Lung (tissue), 12 donors: Measurements from ENCODE around the gene SUV39H1. TPM values are rescaled to one million over a fixed set of nuclear protein-coding genes. Genes with fewer than 3 reads are reported as not detected.

Experiments used
- ATAC-seq: fragments of 200-7000 bp; cut with Tn5 transposase; one replicate; pipeline ENCODE4 v1.9.1; 2020; ENCODE audit warnings: moderate number of reproducible peaks; ENCODE audit not compliant: insufficient read depth, low FRiP score
- DNase-seq, 3 donors: peaks; one replicate each; pipeline ENCODE4 v3.0.0-alpha.2; 2013 to 2017
- H3K27ac ChIP-seq, 2 donors: one replicate each; pipeline ENCODE4 v1.5.1; 2013; ENCODE audit warnings: mild to moderate bottlenecking in 2 of 2, moderate library complexity in 2 of 2, control low read depth in 1 of 2, inconsistent platforms in 1 of 2, low read depth in 1 of 2, low read length in 1 of 2
- H3K27me3 ChIP-seq, 3 donors: one replicate each; pipeline ENCODE4 v1.5.1; 2013; ENCODE audit warnings: low read length in 2 of 3; ENCODE audit not compliant: control insufficient read depth in 3 of 3, insufficient read depth in 3 of 3
- H3K36me3 ChIP-seq, 4 donors: one replicate each; pipeline ENCODE4 v1.5.1; 2013; ENCODE audit warnings: low read length in 4 of 4, mild to moderate bottlenecking in 1 of 4, moderate library complexity in 1 of 4; ENCODE audit not compliant: control insufficient read depth in 4 of 4, insufficient read depth in 4 of 4
- H3K4me1 ChIP-seq, 5 donors: one replicate each; pipeline ENCODE4 v1.5.1; 2013; ENCODE audit warnings: low read length in 5 of 5, mild to moderate bottlenecking in 2 of 5, moderate library complexity in 1 of 5; ENCODE audit not compliant: control insufficient read depth in 5 of 5, insufficient read depth in 5 of 5
- H3K4me3 ChIP-seq: one replicate; pipeline ENCODE4 v1.5.1; 2013; ENCODE audit warnings: mild to moderate bottlenecking, control low read depth, moderate library complexity
- H3K9ac ChIP-seq, 2 donors: one replicate each; pipeline ENCODE4 v1.5.1; 2013; ENCODE audit warnings: low read length in 2 of 2, control low read depth in 1 of 2; ENCODE audit not compliant: insufficient read depth in 1 of 2
- H3K9me3 ChIP-seq, 4 donors: one replicate each; pipeline ENCODE4 v1.5.1; 2013; ENCODE audit warnings: low read length in 3 of 4, mild to moderate bottlenecking in 1 of 4, moderate library complexity in 1 of 4; ENCODE audit not compliant: control insufficient read depth in 4 of 4, insufficient read depth in 3 of 4
- WGBS, 2 donors: extraction: QIAGEN DNeasy Blood & Tissue Kit; methylation state at CpG; one replicate each; pipeline ENCODE4 v1.1.7; 2013; 5-methylcytosine and 5-hydroxymethylcytosine counted together
- polyA plus RNA-seq, 2 donors: library from polyadenylated mRNA; stranded (reverse); fragments of 200-250 nt; gene quantifications; one replicate each; pipeline ENCODE4 v1.2.1, GENCODE V29; 2013
- total RNA-seq, 2 donors: library from RNA; depleted of rRNA in 1 of 2; stranded (reverse); fragments of >200 nt in 1 of 2; gene quantifications; one replicate each; pipeline ENCODE4 v1.2.1, GENCODE V29; 2014 to 2021
- TF ChIP-seq, protein P1 (sequence below): IDR thresholded peaks from 2 replicates; pipeline ENCODE4 v1.5.1; 2012; ENCODE audit warnings: mild to moderate bottlenecking; ENCODE audit errors: control extremely low read depth, extremely low read depth
- donor health status: control.
- donor health status: control.
- donor health status: Bipolar disorder and iron deficiency.
- donor health status: healthy.
- donor health status: DM: yes; HTN: yes; CAD: no.

The SUV39H1 gene
- total and polyA plus RNA-seq, 4 donors: 2.4 to 6.8 (median 4.1) TPM

DNA sequence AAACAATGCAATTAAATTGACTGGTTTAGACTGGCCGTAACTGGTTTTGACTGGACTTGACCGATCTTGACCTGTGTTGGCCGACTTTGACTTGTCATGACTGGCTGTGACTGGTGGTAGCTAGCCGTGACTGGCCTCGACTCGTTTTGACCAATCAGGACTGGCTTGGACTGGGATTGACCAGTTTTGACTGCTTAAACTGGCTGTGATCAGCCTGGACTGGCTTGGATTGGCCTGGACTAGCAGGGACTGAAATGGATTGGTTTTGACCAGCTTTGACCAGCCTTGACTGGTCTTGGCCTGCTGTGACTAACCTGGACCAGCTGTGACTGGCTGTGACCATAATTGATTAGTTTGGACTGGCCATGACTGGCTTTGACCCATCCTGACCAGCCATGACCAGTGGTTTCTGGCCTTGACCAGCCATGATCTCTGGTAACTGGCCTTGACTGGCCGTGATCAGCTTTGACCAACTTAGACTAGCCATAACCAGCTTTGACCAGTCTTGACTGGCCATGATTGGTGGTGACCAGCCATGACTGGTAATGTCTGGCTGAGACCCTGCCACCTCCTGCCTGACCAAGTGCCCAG is 13.1 kb downstream of the SUV39H1 start:
- no peak for DNase-seq
- Histone ChIP-seq H3K4me3 (no peak overlapping the region), H3K36me3 (peaks cover 0 to 9% (median 0%) of the 10 kb centered on the region in 4 donors), H3K9me3 (peaks cover 0 to 8% (median 0%) of the 10 kb centered on the region in 4 donors), H3K4me1 (no peaks in the 10 kb centered on the region), H3K9ac (no peak overlapping the region), H3K27me3 (peaks cover 0 to 2% (median 0%) of the 10 kb centered on the region in 3 donors), H3K27ac (no peak overlapping the region)
- TF ChIP-seq, protein P1, sequence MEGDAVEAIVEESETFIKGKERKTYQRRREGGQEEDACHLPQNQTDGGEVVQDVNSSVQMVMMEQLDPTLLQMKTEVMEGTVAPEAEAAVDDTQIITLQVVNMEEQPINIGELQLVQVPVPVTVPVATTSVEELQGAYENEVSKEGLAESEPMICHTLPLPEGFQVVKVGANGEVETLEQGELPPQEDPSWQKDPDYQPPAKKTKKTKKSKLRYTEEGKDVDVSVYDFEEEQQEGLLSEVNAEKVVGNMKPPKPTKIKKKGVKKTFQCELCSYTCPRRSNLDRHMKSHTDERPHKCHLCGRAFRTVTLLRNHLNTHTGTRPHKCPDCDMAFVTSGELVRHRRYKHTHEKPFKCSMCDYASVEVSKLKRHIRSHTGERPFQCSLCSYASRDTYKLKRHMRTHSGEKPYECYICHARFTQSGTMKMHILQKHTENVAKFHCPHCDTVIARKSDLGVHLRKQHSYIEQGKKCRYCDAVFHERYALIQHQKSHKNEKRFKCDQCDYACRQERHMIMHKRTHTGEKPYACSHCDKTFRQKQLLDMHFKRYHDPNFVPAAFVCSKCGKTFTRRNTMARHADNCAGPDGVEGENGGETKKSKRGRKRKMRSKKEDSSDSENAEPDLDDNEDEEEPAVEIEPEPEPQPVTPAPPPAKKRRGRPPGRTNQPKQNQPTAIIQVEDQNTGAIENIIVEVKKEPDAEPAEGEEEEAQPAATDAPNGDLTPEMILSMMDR: no peak
- ATAC-seq: no peak
- 90 to 98% methylated on average over 7 of the region's 7 CpGs for WGBS, 2 donors

DNA sequence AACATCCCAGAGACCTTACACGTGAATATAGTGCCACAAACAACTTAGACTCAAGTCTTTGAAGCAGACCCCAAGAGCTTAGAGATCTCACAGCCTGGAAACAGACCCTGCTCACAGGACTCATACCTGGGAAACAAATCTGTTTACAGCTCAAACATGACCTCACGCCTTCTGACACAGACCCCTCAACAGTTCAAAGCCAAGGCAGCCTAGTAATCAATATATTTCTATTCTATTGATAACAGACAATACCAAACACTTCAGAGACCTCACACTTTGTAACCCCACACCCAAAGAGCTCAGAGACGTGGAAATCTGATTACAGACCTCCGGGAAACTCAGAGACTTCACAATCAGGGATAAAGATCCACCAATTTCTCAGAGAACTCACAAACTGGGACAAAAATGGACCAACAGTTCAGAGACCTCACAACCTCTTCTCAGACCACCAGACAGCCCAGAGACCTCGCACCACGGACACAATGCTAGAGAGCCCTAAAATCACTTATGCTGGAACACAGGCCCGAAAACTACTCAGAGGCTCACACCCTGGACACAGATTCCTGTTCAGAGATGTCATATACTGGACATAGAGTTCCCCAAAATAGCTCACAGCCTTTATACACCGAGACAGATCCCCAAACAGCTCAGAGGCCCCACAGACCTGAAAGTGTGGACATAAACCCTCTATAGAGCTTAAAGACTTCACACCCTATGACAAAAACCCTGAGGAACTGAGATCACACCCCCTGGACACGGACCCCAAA is 14.8 kb downstream of the SUV39H1 start:
- Histone ChIP-seq H3K4me3 (no peak overlapping the region), H3K27me3 (peaks cover 0 to 2% (median 0%) of the 10 kb centered on the region in 3 donors), H3K9ac (no peak overlapping the region), H3K27ac (peak overlapping the region in 1 of 2 donors; percentile 70), H3K36me3 (peaks cover 0 to 5% (median 0%) of the 10 kb centered on the region in 4 donors), H3K4me1 (no peaks in the 10 kb centered on the region), H3K9me3 (peaks cover 0 to 6% (median 0%) of the 10 kb centered on the region in 4 donors)
- no peak for DNase-seq
- 65 to 90% methylated on average over 9 of the region's 9 CpGs for WGBS, 2 donors
- TF ChIP-seq, protein P1: no peak
- ATAC-seq: no peak

DNA sequence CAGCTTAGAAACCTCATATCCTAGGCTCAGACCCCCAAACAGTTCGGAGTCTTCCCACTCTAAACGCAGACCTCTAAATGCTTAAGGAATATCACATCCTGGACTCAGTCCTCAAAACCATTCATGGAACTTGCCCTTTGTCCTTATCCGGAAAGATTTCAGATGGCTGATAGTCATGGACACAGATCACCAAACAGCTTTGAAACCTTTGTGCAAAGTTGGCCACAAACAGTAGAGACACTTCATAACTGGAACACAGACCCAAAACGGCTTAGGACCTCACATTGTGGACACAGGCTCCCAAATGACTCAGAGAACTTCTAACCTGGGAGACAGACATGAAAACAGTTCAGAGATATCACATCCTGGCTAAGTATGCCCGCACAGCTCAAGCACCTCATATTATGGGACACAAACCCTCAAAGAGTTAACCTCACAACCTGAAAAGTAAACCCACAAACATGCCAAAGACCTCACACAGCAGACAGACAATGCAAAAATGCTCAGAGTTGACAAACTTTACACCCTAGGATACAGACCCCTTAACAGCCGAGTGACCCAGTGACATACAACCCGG is 15.5 kb downstream of the SUV39H1 start:
- TF ChIP-seq, protein P1: no peak
- WGBS, 2 donors: 77 to 85% methylated on average over 7 of the region's 7 CpGs
- Histone ChIP-seq H3K9me3 (peaks cover 0 to 5% (median 0%) of the 10 kb centered on the region in 4 donors), H3K4me3 (no peak overlapping the region), H3K27ac (peak overlapping the region in 1 of 2 donors; percentile 70), H3K9ac (no peak overlapping the region), H3K27me3 (peaks cover 0 to 2% (median 0%) of the 10 kb centered on the region in 3 donors), H3K36me3 (peaks cover 0 to 2% (median 0%) of the 10 kb centered on the region in 4 donors), H3K4me1 (no peaks in the 10 kb centered on the region)
- ATAC-seq: no peak
- no peak for DNase-seq
